ENCODE measurements around the gene VAMP4.
"Not testable (repeated sequence)": the region's sequence is repeated elsewhere in the genome, so short reads cannot be mapped to it uniquely, and the experiment has no call there.

Gene VAMP4

GRCh38 chr1:171748651-171749050 lies 6.8 kb upstream of the VAMP4 start:
- DNase-seq, result no peak

GRCh38 chr1:171744986-171745385 lies 3.1 kb upstream of the VAMP4 start:
- DNase-seq, result no peak

- DNase-seq, result no peak
Observed at GRCh38 chr1:171743081-171743870, 1.4 kb upstream of the VAMP4 start.

DNA sequence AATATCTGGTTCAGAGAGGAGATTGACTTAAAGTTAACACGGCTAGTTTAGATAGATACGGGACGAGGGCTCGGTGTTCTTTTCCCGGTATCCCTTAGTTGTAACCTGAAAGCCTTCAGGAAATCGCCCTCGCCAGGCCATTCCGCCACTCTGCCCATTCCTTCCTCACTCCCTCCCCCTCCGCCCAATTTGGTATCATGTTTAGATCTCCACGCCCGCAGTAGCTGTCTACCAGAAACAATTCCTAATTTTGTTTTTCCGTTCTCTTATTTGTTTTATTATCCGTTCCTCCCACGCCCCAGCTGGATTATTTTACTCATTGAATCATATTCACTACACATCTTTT lies 685 bp upstream of the VAMP4 start:
- peak; percentile 53 for DNase-seq

DNA sequence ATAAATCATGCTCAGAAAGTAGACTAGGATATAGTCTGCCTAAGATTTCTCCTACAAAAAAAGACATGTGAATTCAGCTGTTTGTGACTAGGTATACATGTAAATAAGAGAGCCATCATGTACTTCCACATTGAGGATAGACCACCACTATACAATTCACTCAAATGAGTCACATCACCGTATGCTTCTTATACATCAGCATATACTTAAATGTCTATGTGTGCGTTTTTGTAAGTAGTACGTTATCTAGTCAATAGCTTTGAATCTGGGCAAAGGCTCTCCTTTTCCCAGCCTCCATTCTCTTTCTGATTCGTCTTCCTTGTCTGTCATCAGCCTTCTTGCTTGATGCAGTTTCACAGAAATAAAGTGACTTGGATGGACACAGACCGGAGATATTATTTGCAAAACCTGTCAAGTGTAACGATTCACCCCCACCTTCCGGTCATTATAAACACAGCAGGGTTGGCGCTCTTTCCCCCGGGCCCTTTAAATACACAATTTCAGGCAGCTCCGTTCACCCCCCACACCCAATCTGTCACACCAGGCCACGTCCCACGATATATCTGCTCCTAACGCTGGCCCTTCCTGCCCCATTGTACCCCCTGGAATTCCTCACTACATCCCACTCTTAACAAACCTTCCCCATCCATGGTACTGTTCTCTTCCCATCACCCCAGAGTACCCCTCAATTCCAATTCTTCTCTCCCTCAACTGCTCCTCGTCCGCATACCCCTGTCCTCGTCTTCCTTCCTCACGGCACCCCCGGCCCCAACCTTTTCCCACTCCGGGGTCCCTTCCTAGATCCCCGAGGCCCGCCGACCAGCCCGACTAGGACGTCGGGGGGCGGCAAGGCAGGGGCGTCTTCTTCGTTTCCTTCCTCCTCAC lies 636 bp downstream of the VAMP4 start:
- DNase-seq, result peak; percentile 61

GRCh38 chr1:171740356-171740863 lies 1.5 kb downstream of the VAMP4 start:
- DNase-seq, result no peak

DNA sequence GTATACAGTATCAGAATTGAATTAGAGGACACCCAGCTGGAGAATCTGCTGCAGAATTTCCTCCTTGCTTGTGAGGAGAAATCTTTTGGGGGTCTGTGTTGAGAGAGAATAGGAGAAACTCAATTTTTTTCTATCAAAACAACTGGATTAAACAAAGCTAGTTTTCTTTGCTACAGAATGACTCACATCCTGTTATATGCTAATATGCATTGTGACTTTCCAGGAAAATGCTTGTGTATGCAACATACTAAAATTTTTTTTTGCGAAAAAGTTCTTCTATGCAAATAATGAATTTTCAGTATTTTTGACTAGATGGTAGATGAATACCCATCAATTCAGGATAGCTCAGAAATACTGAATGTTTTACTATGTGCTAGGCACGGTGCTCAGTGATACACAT lies 2.2 kb downstream of the VAMP4 start:
- DNase-seq, result no peak

GRCh38 chr1:171738911-171739310 lies 3.0 kb downstream of the VAMP4 start:
- no peak for DNase-seq

DNA sequence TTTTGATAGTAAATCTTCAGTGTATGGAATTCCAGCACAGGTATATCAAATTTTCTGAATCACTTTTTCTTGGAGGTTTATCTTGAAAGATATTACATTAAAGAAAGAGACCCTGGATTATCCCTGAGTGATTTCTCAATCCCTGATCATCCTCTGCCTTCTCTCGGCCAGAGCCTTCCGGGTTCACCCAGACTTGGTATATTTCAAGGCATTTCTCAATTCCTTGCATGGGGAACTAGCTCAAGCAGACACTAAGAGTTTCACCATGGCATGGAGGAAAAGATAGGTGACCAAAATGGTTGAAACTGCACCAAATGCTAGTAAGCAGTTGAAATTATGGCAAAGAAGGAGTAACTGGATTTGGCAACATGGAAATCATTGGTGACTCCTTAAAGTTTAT lies 5.7 kb downstream of the VAMP4 start:
- DNase-seq, result no peak

- no peak for DNase-seq
Observed at GRCh38 chr1:171730052-171730451, 11.8 kb downstream of the VAMP4 start.

DNA sequence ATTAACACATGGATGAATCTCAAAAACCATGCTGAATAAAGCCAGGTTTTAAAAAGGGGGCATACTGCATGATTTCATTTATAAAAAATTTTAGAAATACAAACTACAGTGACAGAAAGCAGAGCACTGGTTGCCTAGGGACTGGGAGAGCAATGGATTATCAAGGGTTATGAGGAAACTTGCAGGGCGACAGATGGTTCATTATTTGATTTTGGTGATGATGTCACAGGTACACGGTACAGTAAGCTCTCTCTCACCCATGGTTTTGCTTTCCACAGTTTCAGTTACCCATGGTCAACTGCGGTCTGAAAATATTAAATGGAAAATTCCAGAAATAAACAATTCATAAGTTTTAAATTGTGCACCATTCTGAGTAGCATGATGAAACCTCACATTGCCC lies 14.1 kb downstream of the VAMP4 start:
- no peak for DNase-seq

- DNase-seq, result not testable (repeated sequence)
Observed at GRCh38 chr1:171723180-171723579, 18.7 kb downstream of the VAMP4 start.

GRCh38 chr1:171718848-171719247 lies 23.0 kb downstream of the VAMP4 start:
- DNase-seq, result no peak

DNA sequence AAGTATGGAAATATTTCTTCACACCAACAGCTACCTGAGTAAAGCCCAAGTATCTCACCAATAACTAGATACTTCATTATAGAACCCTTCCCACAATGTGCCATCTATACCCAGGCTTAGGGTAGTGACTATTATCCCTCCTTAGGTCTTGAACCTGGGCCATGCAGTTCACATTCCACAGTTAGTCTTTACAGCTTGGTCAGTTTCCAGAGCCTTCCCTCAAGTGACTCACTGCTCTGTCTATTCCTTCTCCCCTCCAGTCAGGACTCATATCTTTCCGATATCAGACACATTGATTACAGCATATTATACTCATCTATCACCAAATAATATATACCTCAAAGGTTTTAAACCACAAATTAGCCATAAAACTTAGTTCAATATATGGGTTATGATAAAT lies 23.6 kb downstream of the VAMP4 start:
- DNase-seq, result no peak

DNA sequence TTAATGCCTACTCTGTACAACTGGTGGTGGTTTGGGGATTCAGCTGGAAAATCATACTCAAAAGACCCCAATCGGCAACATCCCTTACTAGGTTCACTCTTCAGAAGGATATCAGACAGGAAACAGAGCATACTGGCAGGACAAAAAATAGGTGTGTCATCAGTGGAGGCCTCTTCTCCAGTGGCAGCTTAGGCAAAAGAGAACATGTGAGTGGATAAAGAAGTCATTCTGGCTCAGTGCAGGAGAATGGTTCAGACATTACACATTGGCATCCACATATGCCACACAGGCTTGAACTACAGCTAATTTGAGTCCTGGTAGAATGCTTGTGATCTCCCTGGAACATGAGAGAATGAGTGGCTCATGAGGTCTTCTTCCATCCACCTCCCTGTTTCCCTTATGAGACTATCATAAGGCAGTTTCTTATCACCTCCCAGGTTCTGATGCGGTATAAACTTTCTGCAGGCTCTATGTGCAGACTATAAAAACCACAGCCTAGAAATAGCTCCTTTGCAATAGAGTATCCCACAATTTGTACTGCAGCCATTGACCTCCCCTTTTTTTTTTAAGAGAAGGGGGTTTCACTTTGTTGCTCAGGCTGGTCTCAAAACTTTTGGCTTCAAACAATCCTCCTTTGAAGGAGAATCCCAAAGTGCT lies 24.7 kb downstream of the VAMP4 start:
- DNase-seq, result no peak

DNA sequence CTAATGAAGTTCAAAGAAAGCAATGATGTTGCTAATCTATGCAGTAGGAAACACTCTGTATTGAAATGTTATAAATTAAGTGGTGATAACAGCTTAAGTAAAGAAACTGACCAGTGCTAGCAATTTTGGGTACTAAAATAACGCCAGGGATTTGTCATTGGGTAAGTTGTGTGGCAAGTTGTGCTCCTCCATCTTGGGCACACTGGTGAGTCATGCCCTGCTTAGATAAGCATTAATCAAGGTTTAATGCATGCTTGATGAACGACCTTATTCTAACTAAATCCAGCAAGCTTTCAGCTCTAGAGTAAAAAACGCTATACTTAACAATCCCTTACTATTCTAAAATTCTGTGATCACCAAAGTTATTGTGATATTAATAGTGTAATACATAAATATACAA lies 25.2 kb downstream of the VAMP4 start:
- DNase-seq, result no peak

DNA sequence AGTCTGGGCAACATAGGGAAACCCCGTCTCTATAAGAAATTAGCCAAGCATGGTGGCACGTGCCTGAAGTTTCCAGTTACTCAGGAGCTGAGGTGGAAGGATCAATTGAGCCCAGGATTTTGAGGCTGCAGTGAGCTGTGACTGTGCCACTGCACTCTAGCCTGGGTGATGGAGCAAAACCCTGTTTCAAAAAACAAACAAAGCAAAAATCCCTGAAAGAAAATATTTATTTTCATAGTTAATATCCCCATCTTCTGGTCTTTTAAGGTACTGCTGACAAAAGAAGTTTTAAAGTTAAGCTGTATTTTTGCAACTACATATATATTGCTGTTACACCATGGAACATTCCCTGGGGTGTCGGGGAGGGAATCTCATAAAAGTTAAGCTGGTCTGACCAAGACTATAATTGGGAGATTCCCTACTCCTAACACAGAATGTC lies 26.0 kb downstream of the VAMP4 start:
- no peak for DNase-seq

DNA sequence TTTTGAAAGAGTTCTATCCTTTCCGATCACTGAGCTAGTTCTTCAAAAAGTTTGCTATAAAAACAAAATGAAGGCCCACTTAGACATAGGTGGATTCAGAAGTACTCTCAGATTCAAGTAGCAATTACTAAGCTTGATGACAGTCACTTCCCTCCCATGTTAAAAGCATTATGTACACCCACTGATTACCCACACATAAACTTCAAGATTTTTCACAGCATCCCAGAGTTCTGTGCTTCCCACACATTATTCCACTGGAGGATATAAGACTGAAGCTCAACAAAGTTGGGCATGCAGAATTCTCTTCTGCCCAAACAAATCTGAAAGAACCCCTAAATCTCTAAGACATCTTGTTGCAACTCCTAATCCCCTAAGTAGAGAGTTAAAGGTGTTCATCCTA lies 29.5 kb downstream of the VAMP4 start:
- DNase-seq, result no peak

DNA sequence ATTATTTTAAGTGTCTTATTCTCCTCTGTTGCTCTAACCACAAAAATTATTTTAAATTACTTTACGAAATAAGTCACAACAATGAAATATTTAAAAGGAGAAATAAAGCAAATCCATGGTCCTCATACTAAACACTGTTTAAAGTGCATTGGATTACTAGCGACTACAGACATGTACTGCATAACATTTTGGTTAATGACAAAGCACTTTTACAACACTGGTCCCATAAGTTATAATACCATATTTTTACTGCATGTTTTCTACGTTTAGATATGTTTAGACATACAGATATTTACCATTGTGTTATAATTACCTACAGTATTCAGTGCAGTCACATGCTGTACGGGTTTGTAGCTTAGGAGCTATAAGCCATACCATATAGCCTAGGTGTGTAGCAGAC lies 30.2 kb downstream of the VAMP4 start:
- no peak for DNase-seq

GRCh38 chr1:171707583-171707982 lies 34.3 kb downstream of the VAMP4 start:
- no peak for DNase-seq

DNA sequence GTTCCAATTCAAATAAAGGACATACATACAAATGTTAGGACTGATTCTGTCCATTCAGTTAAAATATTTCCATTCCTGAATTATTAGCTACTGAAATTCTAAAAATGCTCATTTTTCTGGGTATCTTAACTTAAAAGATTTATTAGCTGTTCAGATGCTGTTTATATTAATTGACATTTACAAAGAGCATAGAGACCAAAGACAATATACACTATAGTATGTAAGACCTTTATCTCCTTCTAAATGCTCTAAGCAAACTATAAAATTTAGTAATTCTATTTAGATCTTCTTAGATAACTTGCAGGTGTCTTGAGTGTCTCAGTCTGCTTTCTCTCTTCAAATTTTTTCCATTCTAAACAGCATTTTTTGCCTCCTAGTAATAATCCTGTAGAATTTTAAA lies 39.3 kb downstream of the VAMP4 start:
- DNase-seq, result no peak

DNA sequence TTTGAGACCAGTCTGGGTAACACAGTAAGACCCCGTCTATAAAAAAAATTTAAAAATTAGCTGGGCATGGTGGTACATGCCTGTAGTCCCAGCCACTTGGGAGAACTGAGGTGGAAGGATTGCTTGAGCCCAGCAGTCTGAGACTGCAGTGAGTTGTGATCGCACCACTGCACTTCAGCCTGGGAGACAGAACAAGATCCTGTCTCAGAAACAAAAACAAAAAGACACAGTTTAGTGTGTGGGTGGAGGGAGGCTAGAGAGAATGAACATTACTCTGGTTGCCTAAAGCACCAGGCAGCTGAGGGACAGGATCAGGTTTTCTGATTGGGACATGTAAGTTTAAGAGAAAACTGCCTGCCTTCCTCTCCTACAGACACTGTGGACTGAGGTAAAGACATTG lies 42.3 kb downstream of the VAMP4 start:
- DNase-seq, result no peak

- not testable (repeated sequence) for DNase-seq
Observed at GRCh38 chr1:171695772-171696171, 46.1 kb downstream of the VAMP4 start.

DNA sequence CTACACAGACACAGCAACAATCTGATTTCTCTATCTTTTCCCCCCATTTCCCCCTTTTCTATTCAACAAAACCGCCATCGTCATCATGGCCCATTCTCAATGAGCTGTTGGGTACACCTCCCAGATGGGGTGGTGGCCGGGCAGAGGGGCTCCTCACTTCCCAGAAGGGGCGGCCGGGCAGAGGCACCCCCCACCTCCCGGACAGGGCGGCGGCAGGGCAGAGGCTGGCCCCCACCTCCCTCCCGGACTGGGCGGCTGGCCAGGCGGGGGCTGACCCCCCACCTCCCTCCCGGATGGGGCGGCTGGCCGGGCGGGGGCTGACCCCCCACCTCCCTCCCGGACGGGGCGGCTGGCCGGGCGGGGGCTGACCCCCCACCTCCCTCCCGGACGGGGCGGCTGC lies 48.3 kb downstream of the VAMP4 start:
- DNase-seq, result not testable (repeated sequence)

Measured in activated CD8-positive, alpha-beta memory T cell treated with anti-CD3 and anti-CD28 coated beads, Interleukin-2, amount 50 U/mL, for 48 hours (primary cell).